ENCODE results near the gene CPLANE2. TPM values are rescaled to one million over a fixed set of nuclear protein-coding genes. Genes with fewer than 3 reads are reported as not detected.

The CPLANE2 gene
- total and polyA plus RNA-seq, 7 donors, result 1.0 to 7.4 (median 4.5) TPM

GRCh38 chr1:16187748-16188401, 49.1 kb downstream of the CPLANE2 start:
- Histone ChIP-seq H3K27me3 (ENCODE audit: insufficient read depth in 3 of 3, low read length in 2 of 3) (peaks cover 0 to 10% (median 9%) of the 10 kb centered on the region in 3 donors), H3K27ac (no peak overlapping the region), H3K36me3 (ENCODE audit: insufficient read depth in 1 of 2, low read depth in 1 of 2) (no peaks in the 10 kb centered on the region), H3K9me3 (no peaks in the 10 kb centered on the region), H3K4me1 (no peaks in the 10 kb centered on the region), H3K4me3 (no peak overlapping the region)
- DNase-seq (peak; percentile 80 to 81), ATAC-seq (peak; percentile 74 to 86 (median 77))
- peak; percentile 93 for TF ChIP-seq CTCF (IDR thresholded peaks at IDR 0.05)
- WGBS, 3 donors, result 22 to 25% (median 22%) methylated on average over 15 of the region's 15 CpGs
- intact Hi-C loops (cut with DNase I), result loop anchor here (1.0 to 2.0 kb wide), 3 partner anchors 57 to 109 kb away; no protein-coding TSS in a partner anchor

- Histone ChIP-seq H3K27me3 (ENCODE audit: insufficient read depth in 3 of 3, low read length in 2 of 3) (peaks cover 0 to 9% (median 7%) of the 10 kb centered on the region in 3 donors), H3K36me3 (ENCODE audit: insufficient read depth in 1 of 2, low read depth in 1 of 2) (no peaks in the 10 kb centered on the region), H3K27ac (no peak overlapping the region), H3K4me3 (no peak overlapping the region), H3K4me1 (peaks cover 6% of the 10 kb centered on the region), H3K9me3 (no peaks in the 10 kb centered on the region)
- no peak for TF ChIP-seq CTCF (IDR thresholded peaks at IDR 0.05)
- DNase-seq (no peak), ATAC-seq (no peak)
- intact Hi-C loops (cut with DNase I), result loop anchor here (1.0 to 2.0 kb wide), 2 partner anchors 107 to 108 kb away; no protein-coding TSS in a partner anchor
- 49 to 62% (median 55%) methylated on average over 9 of the region's 9 CpGs for WGBS, 3 donors
Measured at GRCh38 chr1:16186655-16187235, 50.2 kb downstream of the CPLANE2 start.

GRCh38 chr1:16184557-16185303, 52.3 kb downstream of the CPLANE2 start:
- Histone ChIP-seq H3K27ac (no peak overlapping the region), H3K4me3 (no peak overlapping the region), H3K36me3 (ENCODE audit: insufficient read depth in 1 of 2, low read depth in 1 of 2) (no peaks in the 10 kb centered on the region), H3K27me3 (ENCODE audit: insufficient read depth in 3 of 3, low read length in 2 of 3) (peaks cover 0 to 9% (median 4%) of the 10 kb centered on the region in 3 donors), H3K4me1 (peaks cover 6% of the 10 kb centered on the region), H3K9me3 (no peaks in the 10 kb centered on the region)
- TF ChIP-seq CTCF (IDR thresholded peaks at IDR 0.05), result no peak
- no peak for ATAC-seq
- no peak for DNase-seq
- WGBS, 3 donors, result 82 to 87% (median 87%) methylated on average over 10 of the region's 10 CpGs
- intact Hi-C loops (cut with DNase I), result loop anchor here in 1 of 2 donors (5.0 kb wide), 1 partner anchor 42 kb away; no protein-coding TSS in a partner anchor

- DNase-seq (no peak), ATAC-seq (no peak)
- no peak for TF ChIP-seq CTCF (IDR thresholded peaks at IDR 0.05)
- H3K36me3 ChIP-seq (ENCODE audit: insufficient read depth in 1 of 2, low read depth in 1 of 2), result no peaks in the 10 kb centered on the region
- H3K4me3 ChIP-seq, result no peak overlapping the region
- 75 to 82% (median 76%) methylated on average over 19 of the region's 19 CpGs for WGBS, 3 donors
- no peak overlapping the region for H3K27ac ChIP-seq
- intact Hi-C loops (cut with DNase I), result loop anchor here in 1 of 2 donors (5.0 kb wide), 1 partner anchor 42 kb away; no protein-coding TSS in a partner anchor
- peaks cover 0 to 7% (median 1%) of the 10 kb centered on the region in 3 donors for H3K27me3 ChIP-seq (ENCODE audit: insufficient read depth in 3 of 3, low read length in 2 of 3)
- H3K9me3 ChIP-seq, result no peaks in the 10 kb centered on the region
- peaks cover 6% of the 10 kb centered on the region for H3K4me1 ChIP-seq
Measured at GRCh38 chr1:16183765-16184556, 53.0 kb downstream of the CPLANE2 start.
